Astrocyte of the cerebellum (primary cell): Measurements from ENCODE around the gene MSANTD7.
"Not testable (repeated sequence)": the region's sequence is repeated elsewhere in the genome, so short reads cannot be mapped to it uniquely, and the experiment has no call there.

Experiments
- DNase-seq: peaks from one replicate; pipeline ENCODE4 v3.0.0-alpha.2; 2011; ENCODE audit warnings: low read depth
- H3K4me3 ChIP-seq: 2 replicates; pipeline ENCODE4 v1.5.1; 2011; ENCODE audit warnings: mild to moderate bottlenecking, low read depth, low read length, moderate library complexity
- CTCF ChIP-seq: IDR thresholded peaks from 2 replicates; pipeline ENCODE4 v1.5.1; 2012; ENCODE audit warnings: low read length, low read depth, moderate library complexity, mild to moderate bottlenecking; ENCODE audit errors: missing control alignments
- in situ Hi-C: cut with HindIII; loops from 2 replicates; pipeline ENCODE4 v1.10.0; 2017; ENCODE audit warnings: low sequenced_read_pairs

MSANTD7 gene

GRCh38 chr10:14852236-14852635 lies 14.1 kb downstream of the MSANTD7 start:
- DNase-seq: no peak
- no peak for TF ChIP-seq CTCF
- in situ Hi-C loops: no loop called here
- no peak overlapping the region for H3K4me3 ChIP-seq

- DNase-seq: no peak
- in situ Hi-C loops: no loop called here
- TF ChIP-seq CTCF: no peak
- H3K4me3 ChIP-seq: no peak overlapping the region
These were observed 17.3 kb downstream of the MSANTD7 start for GRCh38 chr10:14855453-14855852.

- TF ChIP-seq CTCF: no peak
- no peak for DNase-seq
- H3K4me3 ChIP-seq: no peak overlapping the region
- in situ Hi-C loops: no loop called here
These were observed 20.3 kb downstream of the MSANTD7 start for GRCh38 chr10:14858338-14858960.

- in situ Hi-C loops: no loop called here
- TF ChIP-seq CTCF: no peak
- H3K4me3 ChIP-seq: no peak overlapping the region
- no peak for DNase-seq
These were observed 20.9 kb downstream of the MSANTD7 start for GRCh38 chr10:14859043-14859442.

GRCh38 chr10:14859775-14860174 lies 21.7 kb downstream of the MSANTD7 start:
- no peak for TF ChIP-seq CTCF
- DNase-seq: no peak
- in situ Hi-C loops: no loop called here
- no peak overlapping the region for H3K4me3 ChIP-seq

- no peak for DNase-seq
- H3K4me3 ChIP-seq: no peak overlapping the region
- in situ Hi-C loops: no loop called here
- TF ChIP-seq CTCF: no peak
These were observed 22.7 kb downstream of the MSANTD7 start for GRCh38 chr10:14860791-14861190.

- DNase-seq, in situ Hi-C loops, H3K4me3 ChIP-seq: not testable (repeated sequence)
These were observed 26.4 kb downstream of the MSANTD7 start for GRCh38 chr10:14864466-14864865.

GRCh38 chr10:14864871-14865270 lies 26.8 kb downstream of the MSANTD7 start:
- DNase-seq, in situ Hi-C loops: not testable (repeated sequence)

More at GRCh38 chr10:14864871-14865270, 26.8 kb downstream of the MSANTD7 start:
- not testable (repeated sequence) for H3K4me3 ChIP-seq
